OCI-LY3 (cell line): ENCODE data around the gene NDFIP1.

ENCODE experiments used
- EZH2phosphoT487 ChIP-seq: fragments of 200-600 bp; shearing (Covaris generic); IDR thresholded peaks from 2 replicates; pipeline ENCODE4 v1.6.1; 2018; ENCODE audit warnings: antibody characterized with exemption, mixed run types, low read depth
- TF ChIP-seq, protein P1 (sequence below): fragments of 200-600, 300-600 bp; sonication (generic); IDR thresholded peaks from 2 replicates; pipeline ENCODE4 v1.5.1; 2014; ENCODE audit warnings: antibody characterized with exemption, low read length, low read depth

DNA sequence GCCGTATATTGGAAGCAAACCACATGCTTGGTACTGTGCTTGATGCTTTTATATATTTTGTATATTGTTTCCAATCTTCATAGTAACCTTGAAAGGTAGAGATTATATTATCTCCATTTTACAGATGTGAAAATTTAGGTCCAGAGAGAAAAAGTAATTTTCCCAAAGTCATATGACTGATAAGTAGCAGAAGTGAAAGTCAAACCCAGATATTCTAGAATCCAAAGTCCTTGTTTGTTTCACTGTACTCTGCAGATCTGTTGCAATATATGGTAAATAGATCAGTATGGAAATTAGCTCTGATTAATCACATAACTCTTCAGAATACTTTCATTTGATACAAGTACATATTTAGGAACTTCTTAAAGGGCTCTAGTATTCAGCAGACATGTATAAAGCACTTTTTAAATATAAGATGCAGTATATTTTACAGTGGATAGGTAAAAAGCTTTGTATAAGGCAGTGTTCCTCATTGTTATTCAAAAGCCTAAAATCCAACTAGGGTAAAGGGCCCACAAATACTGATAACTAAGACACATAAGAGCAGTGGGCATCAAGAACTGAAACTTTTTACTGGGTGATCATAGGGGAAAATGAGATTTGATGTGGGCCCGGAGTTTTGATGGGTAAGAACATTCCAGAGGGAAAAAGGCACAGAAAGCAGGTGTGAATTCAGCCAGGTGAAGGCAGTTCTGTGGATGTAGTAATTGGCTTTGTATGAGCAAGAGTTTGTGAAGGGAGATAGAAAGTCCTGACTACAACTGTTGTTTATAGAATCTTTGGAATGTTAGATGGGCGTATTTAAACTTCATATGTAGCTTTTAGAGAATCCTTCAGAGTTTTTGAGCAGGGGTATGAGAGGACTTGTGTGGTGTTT is 25.0 kb downstream of the NDFIP1 start:
- TF ChIP-seq, protein P1, sequence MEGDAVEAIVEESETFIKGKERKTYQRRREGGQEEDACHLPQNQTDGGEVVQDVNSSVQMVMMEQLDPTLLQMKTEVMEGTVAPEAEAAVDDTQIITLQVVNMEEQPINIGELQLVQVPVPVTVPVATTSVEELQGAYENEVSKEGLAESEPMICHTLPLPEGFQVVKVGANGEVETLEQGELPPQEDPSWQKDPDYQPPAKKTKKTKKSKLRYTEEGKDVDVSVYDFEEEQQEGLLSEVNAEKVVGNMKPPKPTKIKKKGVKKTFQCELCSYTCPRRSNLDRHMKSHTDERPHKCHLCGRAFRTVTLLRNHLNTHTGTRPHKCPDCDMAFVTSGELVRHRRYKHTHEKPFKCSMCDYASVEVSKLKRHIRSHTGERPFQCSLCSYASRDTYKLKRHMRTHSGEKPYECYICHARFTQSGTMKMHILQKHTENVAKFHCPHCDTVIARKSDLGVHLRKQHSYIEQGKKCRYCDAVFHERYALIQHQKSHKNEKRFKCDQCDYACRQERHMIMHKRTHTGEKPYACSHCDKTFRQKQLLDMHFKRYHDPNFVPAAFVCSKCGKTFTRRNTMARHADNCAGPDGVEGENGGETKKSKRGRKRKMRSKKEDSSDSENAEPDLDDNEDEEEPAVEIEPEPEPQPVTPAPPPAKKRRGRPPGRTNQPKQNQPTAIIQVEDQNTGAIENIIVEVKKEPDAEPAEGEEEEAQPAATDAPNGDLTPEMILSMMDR: no peak
- TF ChIP-seq EZH2phosphoT487: no peak
